ENCODE data around the gene ITGA7. TPM values are rescaled to one million over a fixed set of nuclear protein-coding genes. Genes with fewer than 3 reads are reported as not detected.

Gene ITGA7
- total and polyA plus RNA-seq, 2 experiments from 2014 or later: 2.0 to 7.2 TPM

GRCh38 chr12:55746174-55746912, 38.6 kb upstream of the ITGA7 start:
- in situ Hi-C loops (cut with MboI): no loop called here
- H3F3A ChIP-seq (ENCODE audit: insufficient read depth): peaks cover 26% of the 10 kb centered on the region
- peak overlapping the region; percentile 21; the same call in 1 of the 2 replicates for H3K27ac ChIP-seq
- H3K4me2 ChIP-seq (ENCODE audit: unreplicated experiment): no peak overlapping the region
- peak; percentile 53 for DNase-seq
- no peak for TF ChIP-seq EZH2 (IDR thresholded peaks at IDR 0.05; ENCODE audit: insufficient read depth, poor library complexity, severe bottlenecking)
- TF ChIP-seq EZH2phosphoT487 (IDR thresholded peaks at IDR 0.05; ENCODE audit: insufficient read depth, low read depth): no peak
- WGBS, 2 experiments (ENCODE audit: low coverage in 1 of 2, low lambda C conversion rate in 2 of 2, missing lambda C conversion rate in 2 of 2): 38 to 50% methylated on average over 3 of the region's 3 CpGs
- H3K4me3 ChIP-seq: no peak overlapping the region
- H3K9me2 ChIP-seq (ENCODE audit: insufficient read depth): no peaks in the 10 kb centered on the region
- H3K9me3 ChIP-seq (ENCODE audit: low read depth): no peaks in the 10 kb centered on the region
- H3K79me2 ChIP-seq (ENCODE audit: insufficient read depth): 0 out of 2 replicates have a peak, but pooled peaks cover 3% of the 10 kb centered on the region
- peaks cover 31% of the 10 kb centered on the region for H3K4me1 ChIP-seq (ENCODE audit: insufficient read depth)
- H3K9ac ChIP-seq: no peak overlapping the region
- no peak overlapping the region for H2AFZ ChIP-seq
- no peaks in the 10 kb centered on the region for H4K20me1 ChIP-seq (ENCODE audit: insufficient read depth)
- no peaks in the 10 kb centered on the region for H3K36me3 ChIP-seq (ENCODE audit: low read depth)
- no peaks in the 10 kb centered on the region for H3K27me3 ChIP-seq (replicated peaks; ENCODE audit: insufficient read depth)

GRCh38 chr12:55745361-55746173, 37.9 kb upstream of the ITGA7 start:
- no peak for TF ChIP-seq EZH2 (IDR thresholded peaks at IDR 0.05; ENCODE audit: insufficient read depth, poor library complexity, severe bottlenecking)
- no peak for TF ChIP-seq EZH2phosphoT487 (IDR thresholded peaks at IDR 0.05; ENCODE audit: insufficient read depth, low read depth)
- in situ Hi-C loops (cut with MboI): no loop called here
- Histone ChIP-seq H3K4me3 (0 out of 2 replicates have a peak overlapping the region, but pooled peaks have one; percentile 18), H3F3A (ENCODE audit: insufficient read depth) (peaks cover 26% of the 10 kb centered on the region), H2AFZ (no peak overlapping the region), H3K79me2 (ENCODE audit: insufficient read depth) (0 out of 2 replicates have a peak, but pooled peaks cover 3% of the 10 kb centered on the region), H3K27ac (no peak overlapping the region), H3K4me1 (ENCODE audit: insufficient read depth) (peaks cover 31% of the 10 kb centered on the region), H3K9ac (no peak overlapping the region), H3K9me3 (ENCODE audit: low read depth) (no peaks in the 10 kb centered on the region), H3K4me2 (ENCODE audit: unreplicated experiment) (peak overlapping the region; percentile 12), H3K9me2 (ENCODE audit: insufficient read depth) (no peaks in the 10 kb centered on the region), H3K27me3 (replicated peaks; ENCODE audit: insufficient read depth) (no peaks in the 10 kb centered on the region), H4K20me1 (ENCODE audit: insufficient read depth) (no peaks in the 10 kb centered on the region), H3K36me3 (ENCODE audit: low read depth) (no peaks in the 10 kb centered on the region)
- 24 to 26% methylated on average over 10 to 13 of the region's 13 CpGs for WGBS, 2 experiments (ENCODE audit: low coverage in 1 of 2, low lambda C conversion rate in 2 of 2, missing lambda C conversion rate in 2 of 2)
- DNase-seq: peak; percentile 35

- H4K20me1 ChIP-seq (ENCODE audit: insufficient read depth): no peaks in the 10 kb centered on the region
- peak overlapping the region; percentile 86 for H2AFZ ChIP-seq
- no peaks in the 10 kb centered on the region for H3K9me3 ChIP-seq (ENCODE audit: low read depth)
- peak overlapping the region; percentile 93 for H3K4me2 ChIP-seq (ENCODE audit: unreplicated experiment)
- H3K36me3 ChIP-seq (ENCODE audit: low read depth): no peaks in the 10 kb centered on the region
- peak overlapping the region; percentile 96 for H3K4me3 ChIP-seq
- H3F3A ChIP-seq (ENCODE audit: insufficient read depth): peaks cover 26% of the 10 kb centered on the region
- 0 out of 2 replicates have a peak, but pooled peaks cover 3% of the 10 kb centered on the region for H3K79me2 ChIP-seq (ENCODE audit: insufficient read depth)
- peaks cover 31% of the 10 kb centered on the region for H3K4me1 ChIP-seq (ENCODE audit: insufficient read depth)
- 34 to 35% methylated on average over 10 to 11 of the region's 11 CpGs for WGBS, 2 experiments (ENCODE audit: low coverage in 1 of 2, low lambda C conversion rate in 2 of 2, missing lambda C conversion rate in 2 of 2)
- H3K27ac ChIP-seq: no peak overlapping the region
- H3K9me2 ChIP-seq (ENCODE audit: insufficient read depth): no peaks in the 10 kb centered on the region
- peak overlapping the region; percentile 67 for H3K9ac ChIP-seq
- no peak for DNase-seq
- in situ Hi-C loops (cut with MboI): no loop called here
- TF ChIP-seq EZH2phosphoT487 (IDR thresholded peaks at IDR 0.05; ENCODE audit: insufficient read depth, low read depth): no peak
- TF ChIP-seq EZH2 (IDR thresholded peaks at IDR 0.05; ENCODE audit: insufficient read depth, poor library complexity, severe bottlenecking): no peak
- H3K27me3 ChIP-seq (replicated peaks; ENCODE audit: insufficient read depth): no peaks in the 10 kb centered on the region
Observed at GRCh38 chr12:55744340-55745030, 36.8 kb upstream of the ITGA7 start.

Measured in GM23248 (cell line).